ENCODE results near the gene IGFBP6.
A peak's percentile ranks its signal among the peaks of the same experiment; 100 is the strongest.
"Not testable (repeated sequence)": the region's sequence is repeated elsewhere in the genome, so short reads cannot be mapped to it uniquely, and the experiment has no call there.

The IGFBP6 gene

GRCh38 chr12:53098354-53098981 is 1.0 kb downstream of the IGFBP6 start:
- H3K9me3 Mint-ChIP-seq, result no peaks in the 10 kb centered on the region
- no peak overlapping the region for H3K27ac Mint-ChIP-seq (ENCODE audit: low read depth)
- H3K4me1 Mint-ChIP-seq, result peaks cover 52% of the 10 kb centered on the region
- peaks cover 1% of the 10 kb centered on the region for H3K36me3 Mint-ChIP-seq (ENCODE audit: insufficient read depth)
- peak overlapping the region; percentile 67 for H3K4me3 Mint-ChIP-seq
- no peak for DNase-seq (ENCODE audit: low spot score in 2 of 2)
- no peak for ATAC-seq (replicated peaks; ENCODE audit: extremely low read depth, poor library complexity, severe bottlenecking)
- H3K27me3 Mint-ChIP-seq, result no peaks in the 10 kb centered on the region

DNA sequence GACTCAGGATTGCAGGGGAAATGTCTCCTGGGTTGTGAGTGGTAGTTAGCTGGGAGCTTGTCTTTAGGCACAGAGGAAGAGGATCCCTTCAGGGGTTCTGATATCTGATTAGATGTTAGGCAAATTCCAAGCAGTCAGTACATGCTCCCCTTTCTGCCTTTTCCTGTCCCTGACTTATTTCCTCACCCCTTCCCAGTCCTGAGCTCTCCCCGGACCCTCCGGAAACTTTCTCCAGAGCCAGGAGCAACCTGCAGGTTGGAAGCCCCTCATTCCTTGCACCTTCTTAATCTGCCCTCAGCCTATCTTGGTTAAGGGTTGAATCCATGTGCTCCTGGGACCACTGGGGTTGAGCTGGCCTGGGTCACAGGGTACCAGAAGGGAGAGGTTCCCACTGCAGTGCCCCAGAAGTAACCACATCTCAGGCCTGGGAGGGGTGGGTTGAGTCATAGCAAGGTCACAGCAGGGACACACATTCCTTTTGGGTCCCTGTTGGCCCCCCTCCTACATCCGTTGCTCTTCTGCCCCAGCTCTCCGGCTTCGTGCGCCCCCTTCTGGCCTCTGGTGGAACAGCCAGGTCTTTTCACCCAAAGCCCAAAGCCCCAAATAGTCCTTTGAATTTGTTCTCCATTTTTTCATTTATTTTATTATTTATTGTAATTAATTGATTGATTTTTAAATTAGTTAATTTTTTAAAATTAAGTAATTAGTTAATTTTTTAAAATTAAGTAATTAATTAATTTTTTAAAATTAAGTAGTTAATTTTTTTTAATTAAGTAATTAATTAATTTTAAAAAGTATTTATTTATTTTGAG is 1.8 kb downstream of the IGFBP6 start:
- Mint-ChIP-seq H3K27me3 (no peaks in the 10 kb centered on the region), H3K27ac (ENCODE audit: low read depth) (no peak overlapping the region), H3K4me3 (peak overlapping the region; percentile 67), H3K9me3 (no peaks in the 10 kb centered on the region), H3K4me1 (peaks cover 60% of the 10 kb centered on the region), H3K36me3 (ENCODE audit: insufficient read depth) (peaks cover 3% of the 10 kb centered on the region)
- DNase-seq (ENCODE audit: low spot score in 2 of 2) (peak; percentile 80 to 87), ATAC-seq (replicated peaks; ENCODE audit: extremely low read depth, poor library complexity, severe bottlenecking) (peak; percentile 39)

- Mint-ChIP-seq H3K27me3 (no peaks in the 10 kb centered on the region), H3K4me3 (no peak overlapping the region), H3K36me3 (ENCODE audit: insufficient read depth) (peaks cover 3% of the 10 kb centered on the region), H3K4me1 (peaks cover 63% of the 10 kb centered on the region), H3K27ac (ENCODE audit: low read depth) (no peak overlapping the region), H3K9me3 (no peaks in the 10 kb centered on the region)
- no peak for DNase-seq (ENCODE audit: low spot score in 2 of 2)
- no peak for ATAC-seq (replicated peaks; ENCODE audit: extremely low read depth, poor library complexity, severe bottlenecking)
Measured at GRCh38 chr12:53100466-53101151, 3.1 kb downstream of the IGFBP6 start.

- Mint-ChIP-seq H3K27ac (ENCODE audit: low read depth) (peak overlapping the region; percentile 88), H3K4me3 (no peak overlapping the region), H3K9me3 (no peaks in the 10 kb centered on the region), H3K36me3 (ENCODE audit: insufficient read depth) (peaks cover 3% of the 10 kb centered on the region), H3K27me3 (no peaks in the 10 kb centered on the region), H3K4me1 (peaks cover 62% of the 10 kb centered on the region)
- DNase-seq (ENCODE audit: low spot score in 2 of 2) (no peak), ATAC-seq (replicated peaks; ENCODE audit: extremely low read depth, poor library complexity, severe bottlenecking) (no peak)
Measured at GRCh38 chr12:53101266-53101665, 3.8 kb downstream of the IGFBP6 start.

DNA sequence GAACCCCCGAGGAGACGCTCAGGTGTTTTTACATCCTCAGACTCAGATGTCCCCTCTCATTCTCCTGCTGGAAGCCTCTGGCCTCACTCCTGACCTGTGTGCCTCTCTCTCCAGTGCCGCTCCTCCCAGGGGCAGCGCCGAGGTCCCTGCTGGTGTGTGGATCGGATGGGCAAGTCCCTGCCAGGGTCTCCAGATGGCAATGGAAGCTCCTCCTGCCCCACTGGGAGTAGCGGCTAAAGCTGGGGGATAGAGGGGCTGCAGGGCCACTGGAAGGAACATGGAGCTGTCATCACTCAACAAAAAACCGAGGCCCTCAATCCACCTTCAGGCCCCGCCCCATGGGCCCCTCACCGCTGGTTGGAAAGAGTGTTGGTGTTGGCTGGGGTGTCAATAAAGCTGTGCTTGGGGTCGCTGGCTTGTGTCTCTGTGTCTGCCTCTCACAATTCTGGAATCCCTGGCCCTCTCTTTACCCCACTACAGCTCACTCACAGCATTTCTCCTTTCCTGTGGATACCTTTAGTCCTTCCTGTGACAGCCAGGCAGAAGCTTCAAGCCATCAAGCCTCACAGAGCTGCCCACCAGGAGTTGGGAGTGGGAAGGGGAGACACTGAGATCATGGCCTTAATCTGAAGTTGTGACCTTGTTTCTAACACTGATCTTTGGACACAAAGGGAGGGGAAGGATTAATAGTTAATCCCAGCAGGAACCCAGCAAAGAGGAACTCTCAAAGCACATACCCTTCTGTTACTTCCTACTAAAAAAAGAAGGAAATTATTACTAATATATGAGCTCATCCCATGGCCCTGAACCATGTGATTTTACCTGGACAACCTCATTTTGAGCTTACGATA is 4.7 kb downstream of the IGFBP6 start:
- H3K4me1 Mint-ChIP-seq, result peaks cover 53% of the 10 kb centered on the region
- no peaks in the 10 kb centered on the region for H3K27me3 Mint-ChIP-seq
- no peaks in the 10 kb centered on the region for H3K9me3 Mint-ChIP-seq
- H3K27ac Mint-ChIP-seq (ENCODE audit: low read depth), result peak overlapping the region; percentile 88
- peaks cover 3% of the 10 kb centered on the region for H3K36me3 Mint-ChIP-seq (ENCODE audit: insufficient read depth)
- no peak for DNase-seq (ENCODE audit: low spot score in 2 of 2)
- ATAC-seq (replicated peaks; ENCODE audit: extremely low read depth, poor library complexity, severe bottlenecking), result no peak
- peak overlapping the region; percentile 65 for H3K4me3 Mint-ChIP-seq

DNA sequence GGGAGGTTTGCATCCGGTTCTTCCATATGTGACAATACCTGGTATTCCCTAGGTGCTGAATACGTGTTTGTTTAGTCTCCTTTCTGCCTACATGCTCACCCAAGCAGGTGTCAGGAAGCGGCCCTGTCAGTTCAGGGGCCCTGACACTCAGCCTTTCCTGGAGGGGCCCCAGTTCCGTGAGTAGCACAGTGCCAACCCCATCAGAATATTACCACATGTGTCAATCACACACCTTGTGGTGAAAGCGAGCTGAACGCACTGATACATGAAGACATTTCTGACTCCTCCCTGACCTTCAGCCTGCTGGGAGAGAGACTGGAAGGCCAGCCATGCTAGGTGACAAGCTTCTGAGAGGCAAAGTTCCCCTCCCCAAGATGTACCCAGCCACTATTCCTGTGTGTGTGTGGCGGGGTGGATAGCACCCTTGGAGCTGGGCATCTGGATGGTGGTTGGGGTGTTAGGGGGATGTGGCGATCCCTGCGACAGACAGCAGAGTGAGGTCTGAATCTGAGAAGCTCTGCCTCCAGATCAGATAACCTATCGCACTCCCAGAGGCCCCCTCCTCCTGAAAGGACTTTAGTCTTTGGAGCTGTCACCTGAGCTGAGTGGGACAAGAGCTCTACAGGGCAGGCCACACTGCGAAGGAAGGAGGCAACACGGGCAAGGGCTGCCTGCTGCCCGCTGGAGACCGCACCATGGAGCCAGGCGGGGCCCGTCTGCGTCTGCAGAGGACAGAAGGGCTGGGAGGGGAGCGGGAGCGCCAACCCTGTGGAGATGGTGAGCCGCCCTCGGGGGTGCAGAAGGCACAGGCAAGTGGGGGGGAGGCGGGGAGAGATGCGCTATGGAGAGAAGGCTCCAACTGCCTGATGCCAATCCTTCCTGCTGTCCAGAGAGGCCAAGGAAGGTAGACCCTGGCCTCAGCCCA is 5.7 kb downstream of the IGFBP6 start, which contains the start of gene SOAT2:
TSS of gene SOAT2 (plus strand) at position 604 of the 925 bp plus-strand sequence. CDS start at position 696, 92 bp downstream.
- DNase-seq (ENCODE audit: low spot score in 2 of 2) (peak in 1 of 2 donors; percentile 48), ATAC-seq (replicated peaks; ENCODE audit: extremely low read depth, poor library complexity, severe bottlenecking) (peak; percentile 84)
- Mint-ChIP-seq H3K9me3 (no peaks in the 10 kb centered on the region), H3K27ac (ENCODE audit: low read depth) (peak within 1 kb of the TSS; percentile 88), H3K4me1 (peaks cover 43% of the 10 kb centered on the region), H3K27me3 (no peaks in the 10 kb centered on the region), H3K36me3 (ENCODE audit: insufficient read depth) (peaks cover 3% of the 10 kb centered on the region), H3K4me3 (peak within 1 kb of the TSS; percentile 65)

DNA sequence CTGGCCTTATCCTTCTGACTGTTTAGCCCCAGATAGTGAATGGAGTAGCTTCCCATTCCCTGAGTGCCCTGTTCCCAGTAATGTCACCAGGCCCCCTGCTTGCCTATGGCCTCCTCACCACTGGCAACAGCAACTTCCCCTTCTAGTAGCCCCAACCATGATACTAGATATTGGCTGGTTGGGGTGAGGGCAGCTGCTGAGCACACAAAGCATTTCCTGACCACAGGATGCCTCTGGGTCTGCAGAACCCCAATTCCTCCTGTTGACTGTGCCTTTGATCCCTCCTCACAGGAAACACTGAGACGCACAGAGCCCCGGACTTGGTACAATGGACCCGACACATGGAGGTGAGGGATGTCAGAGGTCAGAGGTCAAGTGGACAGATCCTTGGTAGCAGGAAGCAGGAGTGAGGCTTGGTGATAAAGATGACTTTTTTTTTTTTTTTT is 6.4 kb downstream of the IGFBP6 start:
- Mint-ChIP-seq H3K36me3 (ENCODE audit: insufficient read depth) (peaks cover 3% of the 10 kb centered on the region), H3K4me1 (peaks cover 36% of the 10 kb centered on the region), H3K9me3 (no peaks in the 10 kb centered on the region), H3K4me3 (peak overlapping the region; percentile 65), H3K27ac (ENCODE audit: low read depth) (peak overlapping the region; percentile 88), H3K27me3 (no peaks in the 10 kb centered on the region)
- ATAC-seq (replicated peaks; ENCODE audit: extremely low read depth, poor library complexity, severe bottlenecking) (peak; percentile 20), DNase-seq (ENCODE audit: low spot score in 2 of 2) (no peak)

GRCh38 chr12:53105256-53105655 is 7.8 kb downstream of the IGFBP6 start:
- peaks cover 28% of the 10 kb centered on the region for H3K4me1 Mint-ChIP-seq
- H3K4me3 Mint-ChIP-seq, result no peak overlapping the region

GRCh38 chr12:53105712-53106439 is 8.4 kb downstream of the IGFBP6 start:
- no peak for DNase-seq (ENCODE audit: low spot score in 2 of 2)
- no peak overlapping the region for H3K4me3 Mint-ChIP-seq

More at GRCh38 chr12:53105256-53105655, 7.8 kb downstream of the IGFBP6 start:
- Mint-ChIP-seq H3K36me3 (ENCODE audit: insufficient read depth) (peaks cover 1% of the 10 kb centered on the region), H3K9me3 (no peaks in the 10 kb centered on the region), H3K27ac (ENCODE audit: low read depth) (no peak overlapping the region), H3K27me3 (no peaks in the 10 kb centered on the region)
- no peak for DNase-seq (ENCODE audit: low spot score in 2 of 2)
- no peak for ATAC-seq (replicated peaks; ENCODE audit: extremely low read depth, poor library complexity, severe bottlenecking)

GRCh38 chr12:53107122-53107521 is 9.7 kb downstream of the IGFBP6 start:
- H3K27ac Mint-ChIP-seq (ENCODE audit: low read depth), result no peak overlapping the region
- no peak overlapping the region for H3K4me3 Mint-ChIP-seq
- H3K4me1 Mint-ChIP-seq, result peaks cover 24% of the 10 kb centered on the region
- ATAC-seq (replicated peaks; ENCODE audit: extremely low read depth, poor library complexity, severe bottlenecking) (no peak), DNase-seq (ENCODE audit: low spot score in 2 of 2) (no peak)
- H3K36me3 Mint-ChIP-seq (ENCODE audit: insufficient read depth), result peaks cover 1% of the 10 kb centered on the region
- no peaks in the 10 kb centered on the region for H3K27me3 Mint-ChIP-seq
- H3K9me3 Mint-ChIP-seq, result no peaks in the 10 kb centered on the region

More at GRCh38 chr12:53105712-53106439, 8.4 kb downstream of the IGFBP6 start:
- ATAC-seq (replicated peaks; ENCODE audit: extremely low read depth, poor library complexity, severe bottlenecking), result no peak
- H3K4me1 Mint-ChIP-seq, result peaks cover 28% of the 10 kb centered on the region
- no peaks in the 10 kb centered on the region for H3K9me3 Mint-ChIP-seq
- no peaks in the 10 kb centered on the region for H3K27me3 Mint-ChIP-seq
- H3K36me3 Mint-ChIP-seq (ENCODE audit: insufficient read depth), result peaks cover 1% of the 10 kb centered on the region
- no peak overlapping the region for H3K27ac Mint-ChIP-seq (ENCODE audit: low read depth)

DNA sequence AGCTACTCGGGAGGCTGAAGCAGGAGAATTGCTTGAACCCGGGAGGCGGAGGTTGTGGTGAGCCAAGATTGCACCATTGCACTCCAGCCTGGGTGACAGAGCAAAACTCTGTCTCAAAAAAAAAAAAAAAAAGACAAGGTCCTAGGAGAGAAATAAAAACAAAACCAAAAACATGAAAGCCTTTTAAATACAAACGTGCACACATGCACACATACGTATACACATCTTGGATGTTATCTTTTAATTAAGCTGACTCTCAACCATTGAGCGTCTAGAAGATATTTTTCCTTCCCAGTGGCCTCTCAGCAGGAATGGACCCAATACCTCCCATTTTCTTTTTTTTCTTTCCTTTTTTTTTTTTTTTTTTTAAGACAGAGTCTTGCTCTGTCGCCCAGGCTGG is 15.0 kb downstream of the IGFBP6 start:
- not testable (repeated sequence) for H3K36me3 Mint-ChIP-seq (ENCODE audit: insufficient read depth); H3K27ac Mint-ChIP-seq (ENCODE audit: low read depth); H3K9me3 Mint-ChIP-seq; H3K27me3 Mint-ChIP-seq; ATAC-seq (replicated peaks; ENCODE audit: extremely low read depth, poor library complexity, severe bottlenecking); DNase-seq (ENCODE audit: low spot score in 2 of 2); H3K4me3 Mint-ChIP-seq; H3K4me1 Mint-ChIP-seq

All from central memory CD8-positive, alpha-beta T cell (primary cell).